ENCODE results near the gene CEND1. TPM values are rescaled to one million over a fixed set of nuclear protein-coding genes. Genes with fewer than 3 reads are reported as not detected.

CEND1 gene
- polyA plus RNA-seq, 1 of the 3 experiments (the other 2 are of a cell fraction): 3.6 TPM

GRCh38 chr11:765025-765801 lies 24.7 kb downstream of the CEND1 start:
- Histone ChIP-seq H3K36me3 (replicated peaks in 1 of 2; ENCODE audit: control insufficient read depth in 1 of 2, insufficient read depth in 2 of 2, low read length in 1 of 2) (peaks cover 18 to 42% of the 10 kb centered on the region in 2 experiments), H3K4me2 (no peak overlapping the region), H3K27ac (ENCODE audit: low read depth in 2 of 2, low read length in 1 of 2) (no peak overlapping the region), H3K79me2 (ENCODE audit: insufficient read depth) (peaks cover 5% of the 10 kb centered on the region), H3K9me2 (no peaks in the 10 kb centered on the region), H2AFZ (ENCODE audit: low read depth) (no peak overlapping the region), H3K27me3 (ENCODE audit: insufficient read depth) (no peaks in the 10 kb centered on the region), H3K9me3 (no peaks in the 10 kb centered on the region), H3F3A (replicated peaks; ENCODE audit: insufficient read depth) (peaks cover 26% of the 10 kb centered on the region), H3K4me3 (ENCODE audit: low read depth in 2 of 2, low read length in 1 of 2) (no peak overlapping the region), H3K9ac (no peak overlapping the region), H4K20me1 (ENCODE audit: insufficient read depth) (peaks cover 9% of the 10 kb centered on the region), H3K4me1 (ENCODE audit: control insufficient read depth in 1 of 2, insufficient read depth in 2 of 2, low read depth in 1 of 2, low read length in 1 of 2) (peaks cover 5 to 9% of the 10 kb centered on the region in 2 experiments; a peak in 2 of 4 replicates)
- ChIA-PET CTCF (interaction anchor here (0.7 to 6.3 kb wide), 15 partner anchors 9 to 410 kb away, joined by 3 to 31 read pairs (median 4); partner anchors contain the start of genes GATD1 and TALDO1), POLR2A (no interaction called here)
- TF ChIP-seq MXI1 (IDR thresholded peaks at IDR 0.05; ENCODE audit: low read depth, low read length) (no peak), EZH2phosphoT487 (IDR thresholded peaks at IDR 0.05; ENCODE audit: borderline replicate concordance, low read depth) (no peak), CTCF (IDR thresholded peaks at IDR 0.05) (peak; percentile 65), USF1 (IDR thresholded peaks at IDR 0.05; ENCODE audit: borderline replicate concordance, low read depth) (no peak), MEF2A (IDR thresholded peaks at IDR 0.05; ENCODE audit: borderline replicate concordance, low read depth) (no peak), RAD21 (IDR thresholded peaks at IDR 0.05; ENCODE audit: low read length) (peak; percentile 67), JUND (IDR thresholded peaks at IDR 0.05) (no peak), IRF3 (IDR thresholded peaks at IDR 0.05; ENCODE audit: low read depth, low read length) (no peak), SMC3 (IDR thresholded peaks at IDR 0.05; ENCODE audit: low read depth, low read length) (peak; percentile 24; the same call in 1 of the 2 replicates), GATA2 (CRISPR knock-in tag; IDR thresholded peaks at IDR 0.05) (no peak), YY1 (IDR thresholded peaks at IDR 0.05; ENCODE audit: low read depth) (no peak)
- DNase-seq: peak; percentile 92
- WGBS (ENCODE audit: low lambda C conversion rate): 83% methylated on average over 17 of the region's 19 CpGs
